Nucleus accumbens (tissue), 56 donors: ENCODE data around the gene MBNL2.
"Not testable (repeated sequence)": the region's sequence is repeated elsewhere in the genome, so short reads cannot be mapped to it uniquely, and the experiment has no call there.

Experiments used
- DNase-seq, 56 donors: peaks; one replicate each; lab custom pipeline; 2025; lab: John Stamatoyannopoulos, UW

The MBNL2 gene

GRCh38 chr13:97339019-97339987 lies 117.2 kb downstream of the MBNL2 start:
- DNase-seq, result peak in 19 of 56 donors; percentile 8 to 58 (median 37)

- DNase-seq, result no peak
These were observed 118.0 kb downstream of the MBNL2 start for GRCh38 chr13:97339988-97340749.

GRCh38 chr13:97341135-97341534 lies 119.0 kb downstream of the MBNL2 start:
- DNase-seq, result no peak

GRCh38 chr13:97342136-97342535 lies 120.0 kb downstream of the MBNL2 start:
- no peak for DNase-seq

GRCh38 chr13:97342936-97343335 lies 120.8 kb downstream of the MBNL2 start:
- DNase-seq, result no peak

- peak in 32 of 56 donors; percentile 5 to 80 (median 38) for DNase-seq
These were observed 122.4 kb downstream of the MBNL2 start for GRCh38 chr13:97344265-97345175.

- no peak for DNase-seq
These were observed 124.0 kb downstream of the MBNL2 start for GRCh38 chr13:97346097-97346496.

GRCh38 chr13:97346561-97347254 lies 124.6 kb downstream of the MBNL2 start:
- no peak for DNase-seq

GRCh38 chr13:97347255-97347932 lies 125.3 kb downstream of the MBNL2 start:
- DNase-seq, result no peak

GRCh38 chr13:97348569-97349100 lies 126.5 kb downstream of the MBNL2 start:
- DNase-seq, result no peak

GRCh38 chr13:97352012-97352411 lies 129.9 kb downstream of the MBNL2 start:
- not testable (repeated sequence) for DNase-seq

GRCh38 chr13:97352815-97353214 lies 130.7 kb downstream of the MBNL2 start:
- peak in 1 of 56 donors; percentile 16 for DNase-seq

GRCh38 chr13:97353927-97354675 lies 132.0 kb downstream of the MBNL2 start:
- no peak for DNase-seq

GRCh38 chr13:97354808-97355207 lies 132.7 kb downstream of the MBNL2 start:
- DNase-seq, result no peak

GRCh38 chr13:97356592-97356991 lies 134.5 kb downstream of the MBNL2 start:
- DNase-seq, result no peak

GRCh38 chr13:97359181-97360057 lies 137.3 kb downstream of the MBNL2 start:
- peak in 31 of 56 donors; percentile 7 to 75 (median 26) for DNase-seq

- DNase-seq, result no peak
These were observed 138.5 kb downstream of the MBNL2 start for GRCh38 chr13:97360610-97361009.
